Measurements from ENCODE around the gene LDAH. TPM values are rescaled to one million over a fixed set of nuclear protein-coding genes. Genes with fewer than 3 reads are reported as not detected.

Gene LDAH
- total RNA-seq, 1 donor from 2014 or later, result 24.9 TPM

GRCh38 chr2:20781656-20782265, 41.1 kb downstream of the LDAH start:
- Histone ChIP-seq H3K4me3 (ENCODE audit: low read depth, low read length) (no peak overlapping the region), H3K36me3 (ENCODE audit: control insufficient read depth, insufficient read depth, low read length) (no peaks in the 10 kb centered on the region), H3K27me3 (ENCODE audit: control insufficient read depth, insufficient read depth, low read length) (no peaks in the 10 kb centered on the region)
- DNase-seq (ENCODE audit: low read depth), result no peak
- TF ChIP-seq CTCF (IDR thresholded peaks at IDR 0.05; ENCODE audit: insufficient read depth, low read length, poor library complexity, severe bottlenecking), result peak; percentile 53

DNA sequence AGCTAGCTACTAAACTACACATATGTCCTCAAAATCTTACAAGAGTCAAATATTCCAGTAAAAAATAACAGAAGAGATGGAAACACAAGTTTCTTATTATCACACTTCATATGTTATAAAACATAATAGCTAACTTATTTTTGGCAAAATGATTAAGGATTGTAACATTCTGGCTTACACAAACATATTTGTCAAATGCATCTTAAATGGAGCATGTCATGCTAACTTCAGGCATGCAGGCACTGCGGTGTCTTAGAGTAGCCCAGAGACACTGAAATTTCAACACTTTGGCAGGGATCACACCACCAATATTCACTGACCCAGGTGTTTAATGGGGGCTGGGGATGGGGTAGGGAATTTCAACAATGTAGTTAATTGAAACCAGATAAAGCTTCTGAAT, 51.6 kb downstream of the LDAH start:
- Histone ChIP-seq H3K4me3 (ENCODE audit: low read depth, low read length) (no peak overlapping the region), H3K27me3 (ENCODE audit: control insufficient read depth, insufficient read depth, low read length) (no peaks in the 10 kb centered on the region), H3K36me3 (ENCODE audit: control insufficient read depth, insufficient read depth, low read length) (no peaks in the 10 kb centered on the region)
- no peak for TF ChIP-seq CTCF (IDR thresholded peaks at IDR 0.05; ENCODE audit: insufficient read depth, low read length, poor library complexity, severe bottlenecking)
- no peak for DNase-seq (ENCODE audit: low read depth)

- no peak for DNase-seq (ENCODE audit: low read depth)
- TF ChIP-seq CTCF (IDR thresholded peaks at IDR 0.05; ENCODE audit: insufficient read depth, low read length, poor library complexity, severe bottlenecking), result no peak
- Histone ChIP-seq H3K36me3 (ENCODE audit: control insufficient read depth, insufficient read depth, low read length) (no peaks in the 10 kb centered on the region), H3K4me3 (ENCODE audit: low read depth, low read length) (no peak overlapping the region), H3K27me3 (ENCODE audit: control insufficient read depth, insufficient read depth, low read length) (no peaks in the 10 kb centered on the region)
Measured at GRCh38 chr2:20766798-20767644, 55.9 kb downstream of the LDAH start.

GRCh38 chr2:20766213-20766612, 56.7 kb downstream of the LDAH start:
- H3K4me3 ChIP-seq (ENCODE audit: low read depth, low read length), result no peak overlapping the region
- DNase-seq (ENCODE audit: low read depth), result no peak
- H3K27me3 ChIP-seq (ENCODE audit: control insufficient read depth, insufficient read depth, low read length), result no peaks in the 10 kb centered on the region
- no peak for TF ChIP-seq CTCF (IDR thresholded peaks at IDR 0.05; ENCODE audit: insufficient read depth, low read length, poor library complexity, severe bottlenecking)
- no peaks in the 10 kb centered on the region for H3K36me3 ChIP-seq (ENCODE audit: control insufficient read depth, insufficient read depth, low read length)

GRCh38 chr2:20762945-20763683, 59.8 kb downstream of the LDAH start:
- no peak for TF ChIP-seq CTCF (IDR thresholded peaks at IDR 0.05; ENCODE audit: insufficient read depth, low read length, poor library complexity, severe bottlenecking)
- no peaks in the 10 kb centered on the region for H3K36me3 ChIP-seq (ENCODE audit: control insufficient read depth, insufficient read depth, low read length)

More at GRCh38 chr2:20762945-20763683, 59.8 kb downstream of the LDAH start:
- DNase-seq (ENCODE audit: low read depth), result no peak
- Histone ChIP-seq H3K27me3 (ENCODE audit: control insufficient read depth, insufficient read depth, low read length) (no peaks in the 10 kb centered on the region), H3K4me3 (ENCODE audit: low read depth, low read length) (no peak overlapping the region)
